Amniotic epithelial cell (primary cell): ENCODE results near the gene P4HA2.
A peak's percentile ranks its signal among the peaks of the same experiment; 100 is the strongest.

ENCODE experiments used
- DNase-seq: peaks from one replicate; pipeline ENCODE4 v3.0.0-alpha.2; 2010; ENCODE audit warnings: low read depth

P4HA2 gene

GRCh38 chr5:132227485-132228240, at the start of gene P4HA2:
Gene P4HA2, minus strand, starts transcription at chr5:132227853. Its CDS starts 9,227 bp downstream, at chr5:132218626.
- DNase-seq, result peak; percentile 55

GRCh38 chr5:132277256-132277655, 49.6 kb upstream of the P4HA2 start:
- DNase-seq, result no peak

- no peak for DNase-seq
These were observed 47.9 kb upstream of the P4HA2 start for GRCh38 chr5:132275367-132276220.

DNA sequence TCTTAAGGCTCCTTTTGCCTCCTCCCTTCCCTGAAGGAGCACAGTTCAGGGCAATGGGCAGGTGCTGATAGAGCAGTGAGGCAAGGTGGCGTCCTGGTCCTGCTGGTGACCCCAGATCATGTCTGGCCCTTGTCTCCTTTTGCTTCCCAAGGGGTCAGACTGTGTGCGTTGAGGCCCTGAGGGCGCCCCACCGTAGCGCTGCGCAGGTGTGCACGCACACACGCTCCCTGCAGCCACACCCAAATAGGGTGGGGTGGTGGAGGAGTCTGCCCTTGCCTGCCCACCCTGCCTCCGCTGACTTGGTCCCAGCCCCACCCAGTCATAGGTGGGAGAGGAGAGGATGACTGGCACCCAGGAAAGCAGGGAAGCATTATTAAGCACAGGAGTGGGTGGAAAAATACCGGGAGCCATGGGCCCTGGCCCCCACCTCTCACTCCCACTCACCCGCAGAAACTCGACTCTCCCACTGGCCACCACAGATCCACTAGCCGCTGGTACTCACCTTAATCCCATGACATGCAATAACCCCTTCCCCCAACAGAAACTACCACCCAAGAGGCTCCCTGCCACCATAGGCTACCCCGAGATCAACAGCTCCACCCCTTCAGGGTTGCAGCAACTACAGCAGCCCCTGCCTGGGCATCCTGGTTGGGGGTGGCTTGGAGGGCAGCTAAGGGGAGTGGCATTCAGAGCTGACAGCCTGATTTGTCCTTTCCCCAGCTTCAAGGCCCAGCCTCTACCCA, 46.6 kb upstream of the P4HA2 start:
- no peak for DNase-seq

DNA sequence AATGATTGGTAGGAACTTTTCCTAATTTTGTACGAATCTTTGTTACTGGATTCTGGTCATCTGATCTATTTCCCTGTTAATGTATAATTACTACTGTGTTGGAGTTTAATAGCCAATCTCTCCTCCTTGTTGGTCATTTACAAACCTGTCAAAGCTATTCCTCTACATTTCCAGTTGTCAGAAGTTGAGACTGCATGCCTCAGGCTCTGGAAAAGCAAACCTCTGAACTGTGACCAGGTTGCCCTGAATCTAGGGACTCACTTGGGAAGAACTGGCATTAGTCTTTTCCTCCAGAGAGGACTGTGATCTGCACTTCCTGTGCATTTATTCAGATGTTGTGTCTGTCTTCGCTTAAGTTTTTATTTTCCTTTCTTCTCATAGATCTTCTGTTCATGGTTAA, 46.0 kb upstream of the P4HA2 start:
- DNase-seq, result no peak

DNA sequence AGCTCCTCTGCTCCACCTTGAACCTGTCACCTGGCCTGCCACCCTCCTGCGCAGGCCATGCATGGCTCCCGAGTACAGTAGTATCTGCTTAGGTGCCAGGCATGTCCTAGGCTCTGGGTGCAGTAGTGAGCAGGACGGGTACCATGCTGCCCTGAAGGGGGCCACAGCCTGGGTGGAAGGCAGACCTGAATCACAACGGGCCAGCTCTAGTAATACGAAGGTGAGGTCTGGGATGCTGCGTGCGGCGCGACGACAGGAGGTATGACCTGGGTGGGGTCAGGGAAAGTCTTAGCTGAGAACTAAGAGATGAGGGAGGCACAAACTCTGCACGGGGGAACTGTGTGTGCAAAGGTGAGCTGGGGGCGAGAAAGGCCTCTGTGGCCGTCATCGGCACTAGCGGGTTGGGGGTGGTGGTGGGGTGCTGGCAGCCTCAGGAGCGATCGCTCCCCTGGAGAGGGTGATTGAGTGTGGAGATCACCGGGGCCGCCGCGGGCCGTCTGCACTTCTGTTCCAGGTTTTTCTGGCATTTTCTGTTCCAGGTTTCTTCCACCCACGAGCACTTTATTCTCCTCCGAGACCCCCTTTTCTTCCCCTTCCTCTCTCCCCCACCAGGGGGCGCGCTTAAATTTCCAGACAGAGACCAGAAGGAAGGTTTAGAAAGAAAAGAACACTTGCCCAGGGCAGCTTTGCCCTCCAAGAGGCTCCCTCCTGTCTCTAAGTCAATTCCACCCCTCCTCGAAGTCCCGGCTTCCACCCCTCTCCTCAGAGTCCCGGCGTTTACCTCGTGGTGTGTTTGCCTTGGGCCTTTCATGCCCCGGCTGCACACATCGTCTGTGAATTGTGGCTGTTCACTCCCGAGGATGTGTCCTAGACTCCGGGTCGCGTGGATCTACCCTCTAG, 44.9 kb upstream of the P4HA2 start:
- no peak for DNase-seq

GRCh38 chr5:132271251-132272246, 43.9 kb upstream of the P4HA2 start:
- DNase-seq, result no peak

DNA sequence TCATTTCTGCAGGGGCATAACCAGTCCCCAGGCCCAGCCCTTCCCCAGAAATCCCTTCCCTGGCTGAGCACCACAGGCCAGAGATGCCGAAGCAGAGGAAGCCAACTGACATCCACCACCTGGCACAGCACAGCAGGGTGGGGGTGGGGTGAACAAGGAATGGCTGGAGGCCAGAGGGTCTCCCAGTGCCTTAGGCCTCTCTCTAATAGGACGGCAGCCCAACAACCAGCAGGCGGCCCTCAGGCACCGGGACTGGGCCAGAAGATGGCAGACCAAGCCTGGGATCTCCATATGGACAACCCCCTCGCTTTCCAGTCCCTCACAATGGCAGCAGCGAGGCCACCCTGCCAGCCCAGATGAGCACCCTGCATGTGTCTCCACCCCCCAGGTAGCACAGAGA, 43.1 kb upstream of the P4HA2 start:
- no peak for DNase-seq

GRCh38 chr5:132270335-132270665, 42.6 kb upstream of the P4HA2 start:
- no peak for DNase-seq

DNA sequence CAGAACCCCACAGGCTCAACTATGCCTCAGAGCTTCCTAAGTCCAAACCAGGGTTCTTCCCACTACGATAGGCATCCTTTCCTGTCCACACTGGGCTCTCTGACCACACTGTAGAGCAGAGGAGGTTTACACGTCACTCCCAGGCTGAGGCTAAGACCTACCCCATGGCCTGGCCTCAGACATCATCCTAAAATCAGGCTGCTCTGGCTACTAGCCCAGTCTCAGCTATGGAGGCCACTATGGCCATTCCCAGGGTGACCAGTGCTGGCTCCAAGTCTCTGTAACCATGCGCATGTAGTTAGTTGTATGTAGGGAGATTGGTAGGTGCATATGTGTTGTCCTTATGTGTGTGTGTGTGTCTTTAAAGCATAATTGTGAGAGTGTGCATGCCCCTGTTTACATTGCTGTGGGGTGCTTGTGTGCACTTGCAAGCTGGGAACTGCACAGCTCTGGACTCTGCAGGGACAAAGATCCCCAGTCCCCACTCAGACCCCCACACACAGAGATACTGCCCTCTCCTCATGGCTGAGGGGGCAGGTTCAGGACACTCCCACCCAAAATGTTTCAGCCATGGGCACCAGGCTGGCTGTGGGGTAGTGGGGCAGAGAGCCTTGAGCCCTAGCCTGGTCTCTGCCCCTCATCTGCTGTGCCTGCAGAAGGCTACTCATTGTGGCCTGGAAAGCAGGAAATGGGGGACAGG, 42.1 kb upstream of the P4HA2 start:
- DNase-seq, result no peak

GRCh38 chr5:132268769-132269551, 41.3 kb upstream of the P4HA2 start:
- DNase-seq, result peak; percentile 82

- DNase-seq, result no peak
These were observed 40.5 kb upstream of the P4HA2 start for GRCh38 chr5:132267931-132268768.

DNA sequence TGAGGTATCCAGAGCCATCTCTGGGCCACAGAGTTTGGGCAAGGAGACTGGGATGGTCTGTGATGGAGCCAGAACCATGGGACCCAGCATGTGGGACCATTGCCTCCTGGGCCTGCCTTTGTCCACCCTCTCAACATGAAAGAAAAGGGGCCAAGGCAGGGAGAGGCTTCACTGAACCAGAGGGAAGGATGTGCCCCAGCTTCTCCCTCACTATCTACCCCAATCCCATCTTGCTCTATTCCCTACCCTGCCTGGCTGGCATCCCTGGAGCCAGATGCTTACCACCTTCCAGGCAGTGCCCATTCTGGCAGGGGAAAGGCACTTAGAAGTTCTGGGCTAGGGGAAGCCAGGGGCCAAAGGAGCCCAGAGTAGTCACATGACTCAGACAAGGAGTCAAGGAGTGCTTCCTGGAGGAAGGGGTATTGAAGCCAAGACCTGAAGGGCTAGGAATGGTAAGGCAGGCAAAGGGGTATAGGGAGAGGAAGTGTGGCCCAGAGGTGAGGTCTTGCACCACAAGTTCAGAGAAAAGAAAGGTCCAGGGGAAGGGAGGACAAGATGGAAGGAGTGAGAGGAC, 39.6 kb upstream of the P4HA2 start:
- DNase-seq, result no peak

- no peak for DNase-seq
These were observed 39.1 kb upstream of the P4HA2 start for GRCh38 chr5:132266836-132267160.

- DNase-seq, result no peak
These were observed 38.6 kb upstream of the P4HA2 start for GRCh38 chr5:132266031-132266835.

GRCh38 chr5:132265336-132266030, 37.8 kb upstream of the P4HA2 start:
- peak; percentile 97 for DNase-seq
